PC-3 (cell line): ENCODE data around the gene SAFB. TPM values are rescaled to one million over a fixed set of nuclear protein-coding genes. Genes with fewer than 3 reads are reported as not detected.

Experiments
- ATAC-seq: fragments of 200-7000 bp; cut with Tn5 transposase; 2 replicates; pipeline ENCODE4 v1.9.1; 2020; ENCODE audit warnings: mild to moderate bottlenecking, moderate library complexity
- BruUV-seq: library from RNA; stranded (reverse); fragments of 400-500 nt; replicated peaks from 2 replicates; lab custom pipeline; 2021; lab: Mats Ljungman, UMichigan
- CTCF ChIA-PET: fragments of 300-600 bp; sonication (Branson Sonifier 250); formaldehyde crosslinking; loops from one replicate; lab custom pipeline; 2022; ENCODE audit warnings: antibody characterized with exemption; lab: Charles Lee
- POLR2A ChIA-PET: fragments of 300-600 bp; sonication (Branson Sonifier 250); formaldehyde crosslinking; loops from one replicate; lab custom pipeline; 2022; ENCODE audit warnings: antibody characterized with exemption; ENCODE audit not compliant: unreplicated experiment; lab: Charles Lee
- DNase-seq: peaks from one replicate; pipeline ENCODE4 v3.0.0-alpha.2; 2015
- H2AFZ ChIP-seq: fragments of 300-600 bp; sonication (generic); 2 replicates; pipeline ENCODE4 v1.6.0; 2016; ENCODE audit warnings: antibody characterized with exemption, low read length
- H3F3A ChIP-seq: fragments of 300-600 bp; sonication (generic); one replicate; pipeline ENCODE4 v1.6.0; 2017; ENCODE audit warnings: antibody characterized with exemption, low read length, control low read depth, mild to moderate bottlenecking; ENCODE audit not compliant: unreplicated experiment
- H3K27ac ChIP-seq: fragments of 300-600 bp; sonication (generic); 2 replicates; pipeline ENCODE4 v1.5.1; 2016; ENCODE audit warnings: mild to moderate bottlenecking, low read length
- H3K27me3 ChIP-seq: fragments of 300-600 bp; sonication (generic); 2 replicates; pipeline ENCODE4 v1.6.1; 2016; ENCODE audit warnings: low read length, mixed read lengths
- H3K36me3 ChIP-seq: fragments of 300-600 bp; sonication (generic); 2 replicates; pipeline ENCODE4 v1.6.1; 2016; ENCODE audit warnings: low read depth, mixed run types, low read length, mixed read lengths
- H3K4me1 ChIP-seq: fragments of 300-600 bp; sonication (generic); 2 replicates; pipeline ENCODE4 v1.5.1; 2016; ENCODE audit warnings: low read length; ENCODE audit not compliant: insufficient read depth
- H3K4me2 ChIP-seq: fragments of 300-600 bp; sonication (generic); 2 replicates; pipeline ENCODE4 v1.6.0; 2016; ENCODE audit warnings: low read length
- H3K4me3 ChIP-seq: fragments of 300-600 bp; sonication (generic); 2 replicates; pipeline ENCODE4 v1.5.1; 2016; ENCODE audit warnings: mild to moderate bottlenecking, low read length, mixed read lengths
- H3K79me2 ChIP-seq: fragments of 300-600 bp; sonication (generic); 2 replicates; pipeline ENCODE4 v1.6.1; 2017; ENCODE audit warnings: low read length, mixed read lengths
- H3K9ac ChIP-seq: fragments of 300-600 bp; sonication (generic); 2 replicates; pipeline ENCODE4 v1.6.0; 2016; ENCODE audit warnings: mild to moderate bottlenecking, low read length
- H3K9me2 ChIP-seq: fragments of 300-600 bp; sonication (generic); replicated peaks from 2 replicates; pipeline ENCODE4 v1.6.1; 2016; ENCODE audit warnings: mixed run types, low read length, mixed read lengths
- H3K9me3 ChIP-seq: fragments of 300-600 bp; sonication (generic); 2 replicates; pipeline ENCODE4 v1.6.1; 2016; ENCODE audit warnings: low read length, mixed read lengths
- H4K20me1 ChIP-seq: fragments of 300-600 bp; sonication (generic); 2 replicates; pipeline ENCODE4 v1.6.1; 2016; ENCODE audit warnings: low read length, mixed read lengths
- EZH2 ChIP-seq: fragments of 300-600 bp; sonication (generic); IDR thresholded peaks from one replicate; pipeline ENCODE4 v1.6.1; 2017; ENCODE audit warnings: antibody characterized with exemption, mild to moderate bottlenecking, low read length; ENCODE audit not compliant: unreplicated experiment
- EZH2phosphoT487 ChIP-seq: fragments of 300-600 bp; sonication (generic); IDR thresholded peaks from 2 replicates; pipeline ENCODE4 v1.6.1; 2018; ENCODE audit warnings: mild to moderate bottlenecking, antibody characterized with exemption, low read length, borderline replicate concordance
- intact Hi-C: fragments of 100-400 bp; cut with micrococcal nuclease; formaldehyde crosslinking; loops from 2 replicates; pipeline ENCODE4 v1.9.0; 2023
- total RNA-seq: library from RNA; depleted of rRNA; stranded (reverse); fragments of >200 nt; gene quantifications from 2 replicates; pipeline ENCODE4 v1.2.3, GENCODE V29; 2014
- TF ChIP-seq, protein P1 (sequence below): fragments of 300-600 bp; sonication (generic); conservative IDR thresholded peaks from 2 replicates; pipeline ENCODE4 v1.5.1; 2017; ENCODE audit warnings: antibody characterized with exemption, low read depth, mild to moderate bottlenecking, low read length

The SAFB gene
- total RNA-seq, 1 experiment from 2014 or later = 94.9 TPM

DNA sequence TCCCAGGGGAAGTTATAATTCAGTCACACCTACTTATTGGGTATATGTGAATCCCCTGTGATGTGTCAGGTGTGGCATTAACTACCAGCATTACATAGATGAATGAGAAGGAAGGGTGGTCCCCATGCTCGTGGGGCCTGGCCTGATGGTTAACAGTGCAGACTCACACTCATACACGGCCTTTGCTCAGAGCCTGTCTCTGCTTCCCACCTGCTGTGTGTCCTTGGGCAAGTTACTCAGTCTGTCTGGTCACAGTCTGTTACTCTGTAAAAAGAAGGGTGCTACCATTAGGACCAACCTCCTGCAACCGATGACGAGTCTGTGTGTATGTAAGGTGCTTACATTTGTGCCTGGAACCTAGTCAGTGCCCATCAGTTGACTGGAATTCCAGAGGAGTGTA, 23.8 kb downstream of the SAFB start:
- Histone ChIP-seq H3K27me3 (no peaks in the 10 kb centered on the region), H3K9ac (no peak overlapping the region), H3K4me1 (no peaks in the 10 kb centered on the region), H3K27ac (no peak overlapping the region), H2AFZ (no peak overlapping the region), H3K79me2 (peaks cover 60% of the 10 kb centered on the region), H3K4me2 (no peak overlapping the region), H3K36me3 (peaks cover 89% of the 10 kb centered on the region), H3K4me3 (no peak overlapping the region), H3K9me2 (no peaks in the 10 kb centered on the region), H4K20me1 (peaks cover 42% of the 10 kb centered on the region), H3F3A (no peaks in the 10 kb centered on the region), H3K9me3 (no peaks in the 10 kb centered on the region)
- no peak for DNase-seq
- TF ChIP-seq, protein P1, sequence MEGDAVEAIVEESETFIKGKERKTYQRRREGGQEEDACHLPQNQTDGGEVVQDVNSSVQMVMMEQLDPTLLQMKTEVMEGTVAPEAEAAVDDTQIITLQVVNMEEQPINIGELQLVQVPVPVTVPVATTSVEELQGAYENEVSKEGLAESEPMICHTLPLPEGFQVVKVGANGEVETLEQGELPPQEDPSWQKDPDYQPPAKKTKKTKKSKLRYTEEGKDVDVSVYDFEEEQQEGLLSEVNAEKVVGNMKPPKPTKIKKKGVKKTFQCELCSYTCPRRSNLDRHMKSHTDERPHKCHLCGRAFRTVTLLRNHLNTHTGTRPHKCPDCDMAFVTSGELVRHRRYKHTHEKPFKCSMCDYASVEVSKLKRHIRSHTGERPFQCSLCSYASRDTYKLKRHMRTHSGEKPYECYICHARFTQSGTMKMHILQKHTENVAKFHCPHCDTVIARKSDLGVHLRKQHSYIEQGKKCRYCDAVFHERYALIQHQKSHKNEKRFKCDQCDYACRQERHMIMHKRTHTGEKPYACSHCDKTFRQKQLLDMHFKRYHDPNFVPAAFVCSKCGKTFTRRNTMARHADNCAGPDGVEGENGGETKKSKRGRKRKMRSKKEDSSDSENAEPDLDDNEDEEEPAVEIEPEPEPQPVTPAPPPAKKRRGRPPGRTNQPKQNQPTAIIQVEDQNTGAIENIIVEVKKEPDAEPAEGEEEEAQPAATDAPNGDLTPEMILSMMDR = no peak
- TF ChIP-seq EZH2 (no peak), EZH2phosphoT487 (no peak)
- intact Hi-C loops = no loop called here
- BruUV-seq = no TSS peak
- POLR2A ChIA-PET = no interaction called here
- CTCF ChIA-PET = no interaction called here
- ATAC-seq = no peak

- TF ChIP-seq EZH2phosphoT487 (no peak), EZH2 (no peak)
- TF ChIP-seq, protein P1 = no peak
Measured at GRCh38 chr19:5648464-5648863, 25.6 kb downstream of the SAFB start.

DNA sequence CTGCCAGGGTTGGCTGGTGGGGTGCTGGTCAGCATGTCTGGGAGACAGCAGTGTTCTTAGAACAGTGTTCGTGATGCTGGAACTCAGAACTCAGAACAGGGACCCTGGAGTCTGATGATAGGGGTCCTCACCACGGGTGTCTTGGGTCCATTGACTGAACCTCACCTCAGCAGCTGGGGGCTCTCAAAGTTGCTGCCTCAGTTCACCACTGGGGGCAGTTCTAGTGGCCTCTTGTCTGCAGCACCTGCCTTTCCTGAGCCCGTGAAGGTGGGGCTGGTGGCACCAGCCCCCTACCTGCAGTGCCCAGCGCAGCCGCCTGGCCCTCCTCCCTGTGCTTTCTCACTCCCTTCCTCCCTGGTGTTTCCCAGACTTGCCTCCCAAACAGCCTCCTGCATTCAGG, 28.5 kb downstream of the SAFB start:
- H3F3A ChIP-seq = no peaks in the 10 kb centered on the region
- DNase-seq (no peak), ATAC-seq (no peak)
- no peak overlapping the region for H3K27ac ChIP-seq
- H3K36me3 ChIP-seq = peaks cover 81% of the 10 kb centered on the region
- CTCF ChIA-PET = no interaction called here
- no peaks in the 10 kb centered on the region for H3K9me2 ChIP-seq
- H3K9ac ChIP-seq = no peak overlapping the region
- no peak overlapping the region for H3K4me3 ChIP-seq
- no peaks in the 10 kb centered on the region for H3K4me1 ChIP-seq
- intact Hi-C loops = no loop called here
- no peak overlapping the region for H3K4me2 ChIP-seq
- H3K79me2 ChIP-seq = peaks cover 14% of the 10 kb centered on the region
- no peaks in the 10 kb centered on the region for H3K9me3 ChIP-seq
- H3K27me3 ChIP-seq = no peaks in the 10 kb centered on the region
- BruUV-seq = no TSS peak
- H2AFZ ChIP-seq = no peak overlapping the region
- POLR2A ChIA-PET = no interaction called here
- H4K20me1 ChIP-seq = peaks cover 7% of the 10 kb centered on the region; the same call in 1 of the 2 replicates
- TF ChIP-seq EZH2phosphoT487 = no peak
- TF ChIP-seq, protein P1 = peak; percentile 19; the same call in 1 of the 2 replicates

More at GRCh38 chr19:5648464-5648863, 25.6 kb downstream of the SAFB start:
- peaks cover 42% of the 10 kb centered on the region for H3K79me2 ChIP-seq
- no peak overlapping the region for H2AFZ ChIP-seq
- no TSS peak for BruUV-seq
- intact Hi-C loops = no loop called here
- POLR2A ChIA-PET = no interaction called here
- H4K20me1 ChIP-seq = peaks cover 27% of the 10 kb centered on the region
- no peak overlapping the region for H3K27ac ChIP-seq
- no peak overlapping the region for H3K4me3 ChIP-seq
- H3F3A ChIP-seq = no peaks in the 10 kb centered on the region
- no peaks in the 10 kb centered on the region for H3K9me3 ChIP-seq
- H3K9ac ChIP-seq = no peak overlapping the region
- no peak for DNase-seq
- H3K27me3 ChIP-seq = no peaks in the 10 kb centered on the region
- ATAC-seq = no peak
- CTCF ChIA-PET = no interaction called here
- H3K36me3 ChIP-seq = peaks cover 89% of the 10 kb centered on the region
- no peaks in the 10 kb centered on the region for H3K9me2 ChIP-seq
- no peaks in the 10 kb centered on the region for H3K4me1 ChIP-seq
- no peak overlapping the region for H3K4me2 ChIP-seq
